Tongue (tissue), 2 donors: Measurements from ENCODE around the gene FBXO47. TPM values are rescaled to one million over a fixed set of nuclear protein-coding genes. Genes with fewer than 3 reads are reported as not detected.
"Not testable (repeated sequence)": the region's sequence is repeated elsewhere in the genome, so short reads cannot be mapped to it uniquely, and the experiment has no call there.

Experiments
- DNase-seq: peaks from one replicate; pipeline ENCODE4 v3.0.0-alpha.2; 2015
- total RNA-seq: library from RNA; depleted of rRNA; stranded (reverse); fragments of >200 nt; gene quantifications from one replicate; pipeline ENCODE4 v1.2.3, GENCODE V29; 2014

FBXO47 gene
- total RNA-seq, 1 donor from 2014 or later = not detected

DNA sequence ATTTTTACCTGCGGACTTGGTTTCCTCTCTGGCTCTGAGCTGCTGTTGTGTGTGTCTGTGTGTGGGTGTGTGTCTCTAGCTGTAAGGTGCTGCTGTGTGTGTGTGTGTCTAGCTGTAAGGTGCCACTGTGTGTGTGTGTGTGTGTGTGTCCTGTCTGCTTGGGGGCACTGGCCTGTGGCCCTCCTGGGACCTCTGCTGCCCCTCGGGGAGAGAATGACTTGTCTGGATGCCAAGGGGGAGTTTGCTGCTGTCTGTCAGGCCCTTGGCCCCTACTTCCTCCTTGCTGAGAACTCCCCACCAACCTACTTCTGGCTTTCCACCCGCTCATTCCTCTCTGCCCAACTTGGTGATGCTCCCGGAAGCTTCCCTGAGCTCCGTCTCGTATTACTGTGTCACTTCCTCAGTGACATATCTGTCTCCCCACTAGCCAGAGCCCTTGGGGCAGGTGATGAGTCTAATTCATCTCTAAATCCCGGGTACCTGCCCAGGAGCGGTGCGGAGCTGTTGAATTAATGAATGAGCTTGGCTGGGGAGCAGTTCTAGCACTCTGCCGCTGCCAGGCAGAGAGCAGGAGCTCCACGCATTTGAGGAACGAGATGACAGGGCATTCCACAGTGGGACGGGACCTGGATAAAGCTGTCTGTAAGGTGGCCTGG is 45.3 kb downstream of the FBXO47 start:
- DNase-seq = no peak

DNA sequence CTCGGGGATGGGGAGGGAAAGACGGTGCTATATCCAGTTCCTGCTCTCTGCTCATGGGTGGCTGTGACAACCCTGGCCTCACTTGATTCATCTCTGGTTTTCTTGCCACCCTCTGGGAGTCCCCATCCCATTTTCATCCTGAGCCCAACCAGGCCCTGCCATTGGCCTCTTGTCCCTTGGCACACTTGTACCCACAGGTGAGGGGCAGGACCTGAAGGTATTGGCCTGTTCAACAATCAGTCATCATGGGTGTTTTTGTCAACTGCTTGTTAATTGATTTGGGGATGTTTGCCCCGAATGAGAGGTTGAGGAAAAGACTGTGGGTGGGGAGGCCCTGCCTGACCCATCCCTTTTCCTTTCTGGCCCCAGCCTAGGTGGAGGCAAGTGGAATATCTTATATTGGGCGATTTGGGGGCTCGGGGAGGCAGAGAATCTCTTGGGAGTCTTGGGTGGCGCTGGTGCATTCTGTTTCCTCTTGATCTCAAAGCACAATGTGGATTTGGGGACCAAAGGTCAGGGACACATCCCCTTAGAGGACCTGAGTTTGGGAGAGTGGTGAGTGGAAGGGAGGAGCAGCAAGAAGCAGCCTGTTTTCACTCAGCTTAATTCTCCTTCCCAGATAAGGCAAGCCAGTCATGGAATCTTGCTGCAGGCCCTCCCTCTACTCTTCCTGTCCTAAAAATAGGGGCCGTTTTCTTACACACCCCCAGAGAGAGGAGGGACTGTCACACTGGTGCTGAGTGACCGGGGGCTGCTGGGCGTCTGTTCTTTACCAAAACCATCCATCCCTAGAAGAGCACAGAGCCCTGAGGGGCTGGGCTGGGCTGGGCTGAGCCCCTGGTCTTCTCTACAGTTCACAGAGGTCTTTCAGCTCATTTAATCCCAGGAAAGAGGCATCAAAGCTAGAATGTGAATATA is 46.6 kb downstream of the FBXO47 start:
- no peak for DNase-seq

DNA sequence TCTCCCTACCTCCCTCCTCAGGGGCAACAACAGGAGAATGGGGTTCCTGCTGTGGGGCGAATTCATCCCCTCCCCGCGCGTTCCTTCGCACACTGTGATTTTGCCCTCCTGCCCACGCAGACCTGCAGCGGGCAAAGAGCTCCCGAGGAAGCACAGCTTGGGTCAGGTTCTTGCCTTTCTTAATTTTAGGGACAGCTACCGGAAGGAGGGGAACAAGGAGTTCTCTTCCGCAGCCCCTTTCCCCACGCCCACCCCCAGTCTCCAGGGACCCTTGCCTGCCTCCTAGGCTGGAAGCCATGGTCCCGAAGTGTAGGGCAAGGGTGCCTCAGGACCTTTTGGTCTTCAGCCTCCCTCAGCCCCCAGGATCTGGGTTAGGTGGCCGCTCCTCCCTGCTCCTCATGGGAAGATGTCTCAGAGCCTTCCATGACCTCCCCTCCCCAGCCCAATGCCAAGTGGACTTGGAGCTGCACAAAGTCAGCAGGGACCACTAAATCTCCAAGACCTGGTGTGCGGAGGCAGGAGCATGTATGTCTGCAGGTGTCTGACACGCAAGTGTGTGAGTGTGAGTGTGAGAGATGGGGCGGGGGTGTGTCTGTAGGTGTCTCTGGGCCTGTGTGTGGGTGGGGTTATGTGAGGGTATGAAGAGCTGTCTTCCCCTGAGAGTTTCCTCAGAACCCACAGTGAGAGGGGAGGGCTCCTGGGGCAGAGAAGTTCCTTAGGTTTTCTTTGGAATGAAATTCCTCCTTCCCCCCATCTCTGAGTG is 47.7 kb downstream of the FBXO47 start:
- DNase-seq = no peak

DNA sequence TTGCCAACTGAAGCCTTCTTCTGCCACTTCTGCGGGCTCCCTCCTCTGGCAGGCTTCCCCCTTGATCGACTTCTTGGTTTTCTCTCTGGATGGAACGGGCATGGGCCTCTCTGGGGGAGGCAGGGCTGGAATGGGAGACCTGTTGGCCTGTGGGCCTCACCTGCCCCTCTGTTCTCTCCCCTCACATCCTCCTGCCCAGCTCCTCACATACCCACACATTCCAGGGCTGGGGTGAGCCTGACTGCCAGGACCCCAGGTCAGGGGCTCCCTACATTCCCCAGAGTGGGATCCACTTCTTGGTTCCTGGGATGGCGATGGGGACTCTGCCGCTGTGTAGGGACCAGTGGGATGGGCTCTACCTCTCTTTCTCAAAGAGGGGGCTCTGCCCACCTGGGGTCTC is 48.3 kb downstream of the FBXO47 start:
- no peak for DNase-seq

DNA sequence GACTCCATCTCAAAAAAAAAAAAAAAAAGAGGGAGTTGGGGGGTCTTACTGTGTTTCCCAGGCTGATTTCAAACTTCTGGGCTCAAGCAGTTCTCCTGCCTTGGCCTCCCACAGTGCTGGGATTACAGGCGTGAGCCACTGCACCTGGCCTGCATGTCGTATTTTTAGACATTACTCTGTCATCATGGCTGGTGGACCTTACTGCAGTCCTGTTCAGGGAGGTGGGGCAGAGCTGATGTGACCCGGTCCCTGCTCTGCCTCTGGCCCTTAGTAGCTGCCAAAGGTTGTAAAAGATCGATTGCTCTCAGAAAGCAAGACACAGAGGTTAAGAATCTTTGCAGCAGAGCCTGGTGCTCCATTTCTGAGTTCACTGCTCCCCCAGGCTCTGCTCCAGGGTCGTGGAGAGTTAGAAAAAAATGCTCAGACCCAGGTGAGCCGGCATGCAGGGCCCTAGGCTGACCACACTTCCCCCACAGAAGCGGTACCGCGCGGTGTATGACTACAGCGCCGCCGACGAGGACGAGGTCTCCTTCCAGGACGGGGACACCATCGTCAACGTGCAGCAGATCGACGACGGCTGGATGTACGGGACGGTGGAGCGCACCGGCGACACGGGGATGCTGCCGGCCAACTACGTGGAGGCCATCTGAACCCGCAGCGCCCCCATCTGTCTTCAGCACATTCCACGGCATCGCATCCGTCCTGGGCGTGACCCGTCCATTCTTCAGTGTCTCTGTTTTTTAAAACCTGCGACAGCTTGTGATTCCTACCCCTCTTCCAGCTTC is 48.9 kb downstream of the FBXO47 start:
- DNase-seq = no peak

DNA sequence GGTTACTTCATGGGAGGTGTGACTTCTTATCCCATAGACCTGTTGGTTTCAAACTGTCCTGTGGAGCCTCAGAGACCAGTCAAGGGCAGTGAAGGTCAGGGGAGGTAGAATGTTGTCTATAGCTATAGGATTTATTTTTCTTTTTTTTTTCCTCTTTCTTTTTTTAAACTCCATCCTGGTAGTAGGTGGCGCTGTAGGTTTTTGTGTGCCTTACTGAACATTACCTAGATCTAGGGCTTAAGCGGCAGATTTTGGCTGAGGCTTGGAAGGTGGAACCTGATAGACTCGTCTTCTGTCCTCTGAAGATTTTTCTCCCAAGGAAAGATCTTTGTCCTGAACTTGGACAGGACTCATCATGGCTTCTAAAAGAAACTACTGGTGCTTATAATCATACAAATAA is 49.9 kb downstream of the FBXO47 start:
- DNase-seq = no peak

DNA sequence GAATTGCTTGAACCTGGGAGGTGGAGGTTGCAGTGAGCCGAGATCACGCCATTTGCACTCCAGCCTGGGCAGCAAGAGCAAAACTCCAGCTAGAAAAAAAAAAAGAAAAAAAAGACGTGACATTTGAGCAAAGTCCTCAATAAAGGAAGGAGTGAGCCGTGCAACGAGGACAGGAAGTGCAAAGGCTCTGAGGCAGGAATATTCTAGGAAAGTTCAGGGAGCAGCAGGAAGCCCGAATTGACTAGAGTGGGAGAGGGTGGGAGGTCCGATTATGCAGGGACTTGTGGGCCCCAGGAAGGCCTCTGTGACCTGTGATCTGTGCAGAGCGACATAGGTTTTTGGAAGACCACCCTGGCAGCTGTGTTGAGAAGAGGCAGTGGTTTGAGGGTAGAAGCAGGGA is 50.4 kb downstream of the FBXO47 start:
- DNase-seq = no peak

DNA sequence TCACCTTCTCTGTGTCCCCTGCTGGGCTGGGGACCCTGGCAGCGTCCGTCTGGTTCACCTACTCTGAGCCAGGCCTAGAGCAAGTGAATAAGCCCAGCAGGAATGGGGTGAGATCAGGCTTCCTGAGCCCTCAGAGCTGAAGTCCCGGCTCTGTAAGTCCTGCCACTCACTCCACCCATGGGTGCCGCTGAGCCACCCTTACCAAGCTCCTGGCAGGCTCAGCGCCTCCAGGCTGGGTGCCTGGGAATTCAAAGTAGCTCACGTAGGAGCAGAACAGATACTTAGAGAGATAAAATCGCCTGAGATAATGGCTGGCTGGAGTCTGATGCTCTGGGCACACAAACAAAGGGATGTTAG is 51.6 kb downstream of the FBXO47 start:
- DNase-seq = no peak

DNA sequence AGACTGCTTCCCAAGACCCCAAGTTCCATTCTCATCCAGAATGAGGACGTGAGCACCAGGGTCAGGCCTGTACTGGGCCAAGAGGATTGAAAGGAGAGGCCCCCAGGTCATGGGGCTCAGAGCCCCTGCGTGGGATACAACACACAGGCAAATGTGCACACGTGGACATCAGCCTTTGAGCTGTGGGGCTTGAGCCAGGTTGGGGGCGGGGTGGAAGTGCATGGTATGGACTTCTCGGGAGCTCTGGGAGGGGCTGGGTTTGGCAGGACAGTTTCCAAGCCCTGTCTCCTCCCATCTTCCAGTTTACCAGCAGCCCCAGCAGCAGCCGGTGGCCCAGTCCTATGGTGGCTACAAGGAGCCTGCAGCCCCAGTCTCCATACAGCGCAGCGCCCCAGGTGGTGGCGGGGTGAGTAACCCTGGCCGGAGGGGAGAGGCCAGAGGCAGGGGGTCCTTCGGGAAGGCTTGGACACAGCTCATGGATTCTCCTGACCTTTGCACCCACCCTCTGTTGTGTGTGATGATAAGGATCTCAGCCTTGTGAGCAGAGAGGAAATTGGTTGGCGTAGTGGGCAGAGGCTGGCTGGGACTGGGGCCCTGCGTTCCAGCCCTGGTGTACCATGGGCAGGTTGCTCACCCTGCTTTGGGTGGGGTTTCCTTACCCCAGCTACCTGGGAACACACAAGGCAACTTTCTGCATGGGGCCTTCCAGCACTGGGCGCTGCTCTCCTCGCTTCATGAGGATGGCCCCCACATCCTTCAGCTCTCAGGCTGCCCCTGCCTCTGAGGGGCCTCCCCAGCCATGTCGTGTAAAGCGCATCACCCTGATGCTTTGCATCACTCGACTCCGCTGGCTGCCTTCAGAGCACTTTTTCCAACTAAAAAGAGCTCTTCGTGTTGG is 52.2 kb downstream of the FBXO47 start:
- DNase-seq = no peak

DNA sequence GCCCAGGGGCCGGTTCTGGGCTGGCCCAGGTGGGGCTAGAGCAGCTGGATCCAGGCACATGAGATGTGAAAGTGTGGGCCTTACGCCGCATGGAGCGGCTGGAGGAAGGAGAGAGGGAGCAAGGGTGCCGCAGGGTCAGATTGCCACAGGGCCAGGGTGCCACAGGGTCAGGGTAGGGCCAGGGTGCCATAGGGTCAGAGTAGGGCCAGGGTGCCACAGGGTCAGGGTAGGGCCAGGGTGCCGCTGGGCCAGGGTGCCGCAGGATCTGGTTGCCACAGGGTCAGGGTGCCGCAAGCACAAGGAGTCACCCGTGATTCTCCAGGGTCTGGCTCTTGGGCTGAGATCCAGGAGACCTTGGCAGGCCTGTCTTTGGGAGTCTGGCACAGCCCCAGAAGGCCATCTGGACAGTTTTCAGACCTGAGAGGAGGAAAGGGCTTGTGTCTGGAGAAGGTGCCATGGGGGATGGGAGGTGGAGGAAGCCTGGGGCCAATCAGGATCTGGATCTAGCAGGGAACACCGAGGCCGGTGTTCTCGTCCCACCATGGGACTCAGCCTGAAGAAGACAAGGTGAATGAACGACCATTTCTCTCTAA is 54.9 kb downstream of the FBXO47 start:
- peak; percentile 34 for DNase-seq

DNA sequence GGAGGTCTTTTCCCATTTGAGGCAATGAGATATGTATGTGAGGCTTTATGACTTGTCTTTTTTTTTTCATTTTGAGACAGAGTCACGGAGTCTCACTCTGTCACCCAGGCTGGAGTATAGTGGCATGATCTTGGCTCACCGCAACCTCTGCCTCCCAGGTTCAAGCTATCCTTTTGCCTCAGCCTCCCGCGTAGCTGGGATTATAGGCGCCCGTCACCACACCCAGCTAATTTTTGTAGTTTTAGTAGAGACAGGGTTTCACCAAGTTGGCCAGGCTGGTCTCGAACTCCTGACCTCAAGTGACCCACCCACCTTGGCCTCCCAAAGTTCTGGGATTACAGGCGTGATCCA is 55.5 kb downstream of the FBXO47 start:
- DNase-seq = not testable (repeated sequence)

DNA sequence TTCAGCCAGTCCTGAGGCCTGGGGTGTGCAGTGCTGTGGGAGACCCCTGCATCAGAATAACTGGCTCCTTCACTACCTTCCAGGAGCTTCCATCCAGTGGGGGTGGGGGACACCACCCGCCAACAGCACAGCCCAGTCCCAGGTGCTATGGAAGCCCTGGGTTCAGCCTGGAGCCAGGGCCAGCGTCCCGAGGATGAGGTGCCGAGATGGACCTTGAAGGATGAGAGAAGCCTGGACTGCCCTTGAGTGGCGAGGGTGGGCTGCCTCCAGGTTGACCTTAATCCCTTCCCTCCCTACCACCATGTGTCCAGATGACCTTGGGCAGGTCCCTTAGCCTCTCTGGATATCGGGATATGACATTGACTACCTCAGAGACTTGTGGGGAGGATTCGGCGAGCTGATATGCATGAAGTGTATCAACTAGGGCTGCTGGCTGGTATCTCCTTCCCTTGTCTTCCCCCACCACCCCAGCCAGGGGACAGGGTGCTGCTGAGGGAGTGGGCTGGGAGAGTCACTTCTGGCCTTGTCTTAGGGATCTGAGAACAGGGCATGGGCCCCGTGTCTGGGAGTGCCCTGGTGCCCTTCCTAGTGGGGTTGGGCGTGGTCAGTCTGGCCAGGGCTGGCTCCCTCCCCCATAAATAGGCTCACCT is 56.0 kb downstream of the FBXO47 start:
- no peak for DNase-seq

DNA sequence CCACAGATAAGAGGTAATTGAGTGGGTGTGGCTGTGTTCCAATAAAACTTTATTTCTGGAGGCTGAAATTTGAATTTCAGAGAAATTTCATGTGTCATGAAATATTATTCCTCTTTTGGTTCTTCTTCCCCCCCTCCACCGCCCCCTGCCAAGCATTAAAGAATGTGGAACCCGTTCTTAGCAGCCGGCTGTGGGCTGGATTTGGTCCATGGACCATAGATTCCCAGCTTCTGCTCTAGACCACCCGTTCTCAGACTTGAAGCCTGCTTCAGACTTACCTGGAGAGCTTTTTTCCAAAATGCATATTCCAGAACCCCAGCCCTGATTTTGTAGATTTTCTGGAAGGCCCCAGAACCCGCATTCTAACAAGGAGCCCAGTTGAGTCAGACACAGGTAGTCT is 56.9 kb downstream of the FBXO47 start:
- DNase-seq = no peak

DNA sequence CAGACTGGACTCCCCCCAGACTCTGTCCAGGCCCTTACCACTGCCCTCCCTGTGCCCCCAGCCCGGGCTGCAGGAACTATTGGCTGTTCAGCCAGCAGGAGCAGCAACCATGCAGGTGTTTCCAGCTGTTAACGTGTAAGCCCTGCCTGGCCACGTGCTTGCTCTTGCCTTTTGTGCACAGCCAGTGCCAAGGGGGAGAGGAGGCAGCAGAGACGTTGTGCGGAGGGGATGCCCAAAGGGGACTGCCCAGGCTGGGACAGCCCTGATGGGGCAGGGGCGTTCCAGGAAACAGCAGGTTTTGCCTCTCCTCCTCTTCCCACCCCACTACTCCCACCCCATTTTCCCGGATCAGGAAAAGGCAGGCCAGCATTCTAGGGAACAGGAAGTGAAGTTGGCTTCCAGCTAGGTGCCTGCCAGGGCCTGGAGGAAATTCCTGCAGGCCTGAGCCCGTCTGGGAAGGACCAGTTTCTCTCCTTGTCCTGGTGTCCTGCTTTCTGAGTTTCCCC is 58.5 kb downstream of the FBXO47 start:
- DNase-seq = peak; percentile 58

DNA sequence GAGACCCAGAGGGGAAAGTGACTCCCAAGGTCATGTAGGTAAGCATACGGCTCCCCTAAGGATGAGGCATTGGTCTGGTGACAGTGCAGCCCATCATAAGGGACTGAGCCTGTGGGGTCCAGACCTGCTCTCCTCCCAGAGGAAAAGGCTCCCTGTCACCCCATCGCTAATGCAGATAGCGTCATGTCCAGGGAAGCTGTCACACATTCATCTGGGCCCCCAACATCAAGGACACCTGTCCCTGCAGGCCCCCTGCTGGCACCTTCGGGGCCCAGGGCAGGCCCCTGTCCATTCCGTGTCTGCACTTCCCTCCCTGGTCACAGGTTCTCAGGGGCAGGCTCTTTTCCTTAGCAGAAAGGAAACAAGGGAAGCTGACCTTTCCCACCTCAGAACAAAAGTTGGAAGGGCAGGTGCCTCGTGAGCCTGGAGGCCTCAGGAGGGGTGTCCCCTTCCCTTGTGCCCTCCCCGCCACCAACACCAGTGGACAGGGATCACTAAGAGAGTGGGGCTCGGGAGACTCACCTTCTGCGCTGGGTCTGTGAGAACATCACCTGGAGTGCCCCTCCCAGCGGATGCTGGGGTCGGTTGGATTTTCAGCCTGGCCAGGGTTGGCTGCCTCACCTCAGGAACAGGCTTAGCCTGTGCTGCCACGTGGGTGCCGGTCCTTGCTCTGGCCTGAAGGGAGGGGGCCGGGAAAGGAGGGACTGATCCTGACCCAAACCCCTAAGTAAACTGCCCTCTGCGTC is 59.1 kb downstream of the FBXO47 start:
- DNase-seq = no peak

DNA sequence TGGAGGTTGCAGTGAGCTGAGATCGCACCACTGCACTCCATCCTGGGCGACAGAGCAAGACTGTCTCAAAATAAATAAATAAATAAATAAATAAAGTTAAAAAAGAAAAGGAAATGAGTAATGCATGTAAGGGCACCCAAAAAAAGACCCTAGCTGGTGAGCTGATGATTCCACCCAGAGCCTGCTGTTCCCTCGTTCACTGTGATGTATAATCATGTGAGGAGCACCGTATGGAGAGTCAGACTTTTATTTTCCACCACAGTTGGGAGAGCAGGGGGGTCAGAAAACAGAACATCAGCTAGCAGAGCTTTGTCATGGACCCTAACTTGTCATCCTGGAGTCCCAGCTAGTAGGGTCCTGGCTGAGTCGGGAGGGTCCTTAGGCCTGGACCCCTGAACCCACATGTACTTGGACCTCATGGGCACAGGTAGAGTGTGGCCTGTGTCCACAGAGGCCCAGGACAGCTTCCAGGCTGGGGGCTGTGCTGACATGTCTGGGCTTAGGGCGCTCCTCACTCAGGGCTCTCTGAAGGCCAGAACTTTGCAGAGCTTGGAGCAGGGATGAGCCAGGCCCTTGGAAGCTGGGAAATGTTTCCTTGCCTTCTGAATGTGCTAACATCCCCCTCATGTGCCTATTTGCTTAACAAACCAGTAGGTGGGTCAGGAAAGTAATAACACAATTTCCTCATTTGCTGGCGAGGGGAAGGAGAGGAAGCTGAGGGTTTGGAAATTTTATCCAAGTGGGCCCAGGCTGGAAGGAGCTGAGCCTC is 60.6 kb downstream of the FBXO47 start:
- no peak for DNase-seq

DNA sequence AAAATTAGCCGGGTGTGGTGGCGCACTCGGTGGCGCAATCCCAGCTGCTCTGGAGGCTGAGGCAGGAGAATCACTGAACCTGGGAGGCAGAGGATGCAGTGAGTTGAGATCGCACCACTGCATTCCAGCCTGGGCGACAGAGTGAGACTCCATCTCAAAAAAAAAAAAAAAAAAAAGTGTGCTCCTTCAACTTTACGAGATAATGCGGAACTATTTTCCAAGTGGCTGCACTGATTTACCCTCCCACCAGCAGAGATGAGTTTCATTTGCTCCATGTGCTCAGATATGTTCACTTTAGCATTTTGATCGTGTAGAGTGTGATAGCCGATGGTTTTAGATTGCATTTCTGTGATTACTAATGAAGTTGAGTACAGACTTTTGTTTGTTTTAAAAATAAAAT is 61.8 kb downstream of the FBXO47 start:
- no peak for DNase-seq

DNA sequence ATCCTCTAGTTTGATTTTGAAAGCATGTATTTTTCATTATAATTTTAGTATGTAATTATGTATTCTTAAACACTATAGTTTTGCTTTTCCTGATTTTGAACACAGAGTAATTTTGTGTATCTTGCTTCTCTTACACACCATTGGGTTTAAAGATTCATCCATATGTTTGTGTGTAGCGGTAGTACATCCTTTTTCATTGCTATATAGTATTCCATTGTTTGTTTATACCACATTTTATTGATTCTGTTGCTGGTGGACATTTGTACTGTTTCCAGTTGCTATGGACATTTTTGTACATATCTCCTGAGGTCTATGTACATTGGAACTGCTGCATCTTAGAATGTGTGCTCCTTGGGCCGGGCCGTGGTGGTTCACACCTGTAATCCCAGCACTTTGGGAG is 62.3 kb downstream of the FBXO47 start:
- DNase-seq = no peak

DNA sequence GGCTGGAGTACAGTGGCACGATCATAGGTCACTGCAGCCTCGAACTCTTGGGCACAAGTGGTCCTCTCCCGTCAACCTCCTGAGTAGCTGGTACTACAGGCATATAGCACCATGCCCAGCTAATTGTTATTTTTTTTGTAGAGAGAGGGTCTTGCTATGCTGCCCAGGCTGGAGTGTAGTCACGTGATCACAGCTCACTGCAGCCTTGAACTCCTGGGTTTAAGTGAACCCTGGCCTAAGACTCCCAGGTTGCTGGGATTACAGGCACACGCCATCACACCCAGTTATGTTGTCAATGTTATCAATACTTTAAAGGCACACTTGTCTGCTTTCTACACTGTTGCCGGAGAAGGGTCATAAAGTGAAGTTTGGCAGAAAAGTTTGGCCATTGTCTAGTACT is 63.8 kb downstream of the FBXO47 start:
- no peak for DNase-seq
